Measurements from ENCODE around the gene EPHA10. TPM values are rescaled to one million over a fixed set of nuclear protein-coding genes. Genes with fewer than 3 reads are reported as not detected.

Gene EPHA10
- total and polyA plus RNA-seq, 12 donors, result 0.04 to 0.15 (median 0.06) TPM; not detected in 6

GRCh38 chr1:37718181-37718900 lies 46.6 kb downstream of the EPHA10 start:
- Histone ChIP-seq H3K36me3 (no peaks in the 10 kb centered on the region), H3K9me3 (no peaks in the 10 kb centered on the region), H3K27ac (no peak overlapping the region), H3K4me3 (no peak overlapping the region), H3K27me3 (peaks cover 0 to 16% (median 4%) of the 10 kb centered on the region in 7 donors), H3K4me1 (peaks cover 0 to 3% (median 0%) of the 10 kb centered on the region in 9 donors)
- WGBS, 2 donors, result 85 to 86% methylated on average over 26 of the region's 26 CpGs
- ATAC-seq, result no peak
- TF ChIP-seq CTCF (IDR thresholded peaks at IDR 0.05), result no peak
- DNase-seq, result no peak
- intact Hi-C loops (cut with DNase I), result no loop called here

GRCh38 chr1:37717631-37718030 lies 47.3 kb downstream of the EPHA10 start:
- TF ChIP-seq CTCF (IDR thresholded peaks at IDR 0.05), result no peak
- no peak overlapping the region for H3K4me3 ChIP-seq
- no peaks in the 10 kb centered on the region for H3K36me3 ChIP-seq
- no peaks in the 10 kb centered on the region for H3K4me1 ChIP-seq
- no peak for ATAC-seq
- WGBS, 2 donors, result 71 to 74% methylated on average over 6 of the region's 6 CpGs
- H3K9me3 ChIP-seq, result no peaks in the 10 kb centered on the region
- intact Hi-C loops (cut with DNase I), result no loop called here
- H3K27me3 ChIP-seq, result peaks cover 0 to 16% (median 4%) of the 10 kb centered on the region in 7 donors
- DNase-seq, result no peak
- no peak overlapping the region for H3K27ac ChIP-seq

GRCh38 chr1:37716321-37716720 lies 48.6 kb downstream of the EPHA10 start:
- H3K4me1 ChIP-seq, result no peaks in the 10 kb centered on the region
- no peak for TF ChIP-seq CTCF (IDR thresholded peaks at IDR 0.05)
- H3K36me3 ChIP-seq, result no peaks in the 10 kb centered on the region
- H3K27me3 ChIP-seq, result peaks cover 0 to 16% (median 4%) of the 10 kb centered on the region in 7 donors
- no peak for ATAC-seq
- no peak overlapping the region for H3K27ac ChIP-seq
- H3K4me3 ChIP-seq, result no peak overlapping the region
- no peak for DNase-seq
- H3K9me3 ChIP-seq, result no peaks in the 10 kb centered on the region
- 74 to 82% methylated on average over 4 of the region's 4 CpGs for WGBS, 2 donors
- intact Hi-C loops (cut with DNase I), result no loop called here

- intact Hi-C loops (cut with DNase I), result no loop called here
- H3K27ac ChIP-seq, result no peak overlapping the region
- no peak overlapping the region for H3K4me3 ChIP-seq
- peaks cover 0 to 10% (median 0%) of the 10 kb centered on the region in 9 donors for H3K36me3 ChIP-seq
- no peaks in the 10 kb centered on the region for H3K9me3 ChIP-seq
- ATAC-seq (no peak), DNase-seq (no peak)
- TF ChIP-seq CTCF (IDR thresholded peaks at IDR 0.05), result no peak
- 83 to 86% methylated on average over 4 of the region's 4 CpGs for WGBS, 2 donors
- no peaks in the 10 kb centered on the region for H3K4me1 ChIP-seq
- H3K27me3 ChIP-seq, result peaks cover 0 to 9% (median 4%) of the 10 kb centered on the region in 7 donors
These were observed 50.2 kb downstream of the EPHA10 start for GRCh38 chr1:37714689-37715088.

All from heart right ventricle (tissue), 16 donors.